IPS DF 6.9 (cell line): ENCODE measurements around the gene AGRN.

ENCODE experiments used
- DNase-seq: peaks from one replicate; pipeline ENCODE4 v3.0.0-alpha.2; 2013; ENCODE audit warnings: low read depth, low spot score
- H3K27ac ChIP-seq: one replicate; pipeline ENCODE4 v1.5.1; 2013; ENCODE audit warnings: low read length, control low read depth
- H3K27me3 ChIP-seq: 2 replicates; pipeline ENCODE4 v1.6.1; 2013; ENCODE audit warnings: mild to moderate bottlenecking, low read length; ENCODE audit not compliant: control insufficient read depth, insufficient read depth
- H3K36me3 ChIP-seq: 2 replicates; pipeline ENCODE4 v1.6.1; 2013; ENCODE audit warnings: low read length; ENCODE audit not compliant: control insufficient read depth, insufficient read depth
- H3K4me1 ChIP-seq: 2 replicates; pipeline ENCODE4 v1.6.1; 2013; ENCODE audit warnings: low read length; ENCODE audit not compliant: control insufficient read depth, insufficient read depth
- H3K4me3 ChIP-seq: 2 replicates; pipeline ENCODE4 v1.5.1; 2013; ENCODE audit warnings: mild to moderate bottlenecking, low read length
- H3K9me3 ChIP-seq: 2 replicates; pipeline ENCODE4 v1.6.1; 2013; ENCODE audit warnings: low read length, inconsistent platforms; ENCODE audit not compliant: control insufficient read depth, insufficient read depth
- WGBS: extraction: QIAGEN DNeasy Blood & Tissue Kit; methylation state at CpG from one replicate; pipeline ENCODE4 v1.1.7; 2013; ENCODE audit warnings: mixed read lengths, missing lambda C conversion rate; ENCODE audit not compliant: insufficient read length, insufficient coverage; 5-methylcytosine and 5-hydroxymethylcytosine counted together

AGRN gene

GRCh38 chr1:1083416-1084371 is 63.8 kb downstream of the AGRN start:
- Histone ChIP-seq H3K9me3 (no peaks in the 10 kb centered on the region), H3K36me3 (peaks cover 4% of the 10 kb centered on the region; the same call in 1 of the 2 replicates), H3K4me1 (peaks cover 1% of the 10 kb centered on the region; the same call in 1 of the 2 replicates), H3K4me3 (no peak overlapping the region), H3K27me3 (no peaks in the 10 kb centered on the region), H3K27ac (no peak overlapping the region)
- WGBS: no CpG with 5 or more reads among the region's 43 CpGs
- no peak for DNase-seq

- WGBS: no CpG with 5 or more reads among the region's 38 CpGs
- Histone ChIP-seq H3K4me1 (peaks cover 1% of the 10 kb centered on the region; the same call in 1 of the 2 replicates), H3K4me3 (no peak overlapping the region), H3K36me3 (peaks cover 4% of the 10 kb centered on the region; the same call in 1 of the 2 replicates), H3K9me3 (no peaks in the 10 kb centered on the region), H3K27ac (no peak overlapping the region), H3K27me3 (no peaks in the 10 kb centered on the region)
- DNase-seq: no peak
Observed at GRCh38 chr1:1084372-1085170, 64.7 kb downstream of the AGRN start.

GRCh38 chr1:1085171-1085841 is 65.4 kb downstream of the AGRN start:
- H3K4me3 ChIP-seq: no peak overlapping the region
- H3K4me1 ChIP-seq: no peaks in the 10 kb centered on the region; the same call in 1 of the 2 replicates
- H3K27ac ChIP-seq: no peak overlapping the region
- peaks cover 4% of the 10 kb centered on the region; the same call in 1 of the 2 replicates for H3K36me3 ChIP-seq
- no peaks in the 10 kb centered on the region for H3K9me3 ChIP-seq
- no peak for DNase-seq
- no CpG with 5 or more reads among the region's 30 CpGs for WGBS
- H3K27me3 ChIP-seq: no peaks in the 10 kb centered on the region

- no peak for DNase-seq
- peaks cover 4% of the 10 kb centered on the region; the same call in 1 of the 2 replicates for H3K36me3 ChIP-seq
- no peaks in the 10 kb centered on the region; the same call in 1 of the 2 replicates for H3K4me1 ChIP-seq
- H3K9me3 ChIP-seq: no peaks in the 10 kb centered on the region
- no peak overlapping the region for H3K4me3 ChIP-seq
- H3K27me3 ChIP-seq: no peaks in the 10 kb centered on the region
- H3K27ac ChIP-seq: no peak overlapping the region
- WGBS: no CpG with 5 or more reads among the region's 38 CpGs
Observed at GRCh38 chr1:1085911-1086841, 66.3 kb downstream of the AGRN start.

GRCh38 chr1:1086911-1087341 is 67.0 kb downstream of the AGRN start:
- Histone ChIP-seq H3K27ac (no peak overlapping the region), H3K4me1 (no peaks in the 10 kb centered on the region), H3K27me3 (no peaks in the 10 kb centered on the region), H3K4me3 (no peak overlapping the region), H3K9me3 (no peaks in the 10 kb centered on the region), H3K36me3 (peaks cover 4% of the 10 kb centered on the region; the same call in 1 of the 2 replicates)
- DNase-seq: no peak
- no CpG with 5 or more reads among the region's 17 CpGs for WGBS

- Histone ChIP-seq H3K4me3 (no peak overlapping the region), H3K27ac (no peak overlapping the region), H3K36me3 (peaks cover 4% of the 10 kb centered on the region; the same call in 1 of the 2 replicates), H3K9me3 (no peaks in the 10 kb centered on the region), H3K27me3 (no peaks in the 10 kb centered on the region), H3K4me1 (no peaks in the 10 kb centered on the region)
- no peak for DNase-seq
- no CpG with 5 or more reads among the region's 38 CpGs for WGBS
Observed at GRCh38 chr1:1087351-1088028, 67.6 kb downstream of the AGRN start.

DNA sequence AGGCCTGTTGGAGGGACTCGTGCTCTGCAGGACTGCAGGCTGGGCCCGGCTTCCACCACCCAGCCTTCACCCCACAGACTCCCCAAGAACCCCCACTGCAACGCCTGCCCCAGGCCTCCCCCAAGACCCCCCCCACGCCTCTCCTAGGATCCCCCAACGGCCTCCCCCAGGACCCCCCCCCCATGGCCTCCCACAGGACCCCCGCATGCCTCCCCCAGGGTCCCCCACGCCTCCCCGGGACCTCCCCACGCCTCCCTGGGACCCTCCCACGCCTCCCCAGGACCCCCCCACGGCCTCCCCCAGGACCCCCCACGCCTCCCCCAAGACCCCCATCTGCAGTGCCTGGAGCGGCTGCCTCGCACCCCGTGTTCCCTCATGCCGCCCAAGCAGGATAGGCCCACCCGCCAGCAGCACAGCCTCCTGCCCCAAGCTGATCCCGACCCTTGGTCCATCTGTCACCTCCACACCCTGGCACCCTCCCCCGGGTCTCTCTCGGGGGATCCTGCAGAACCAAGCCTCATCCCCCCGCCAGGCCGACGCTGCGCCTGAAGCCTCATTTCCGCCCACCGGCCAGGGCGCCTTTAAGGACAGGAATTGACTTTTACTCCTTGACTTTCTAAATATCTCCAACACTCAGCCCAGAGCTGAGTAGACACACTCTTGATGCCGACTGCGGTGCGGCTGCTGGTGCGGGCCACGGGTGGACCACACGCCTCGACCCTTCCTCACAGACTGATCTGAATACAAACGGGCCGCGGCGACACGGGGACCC is 68.3 kb downstream of the AGRN start:
- Histone ChIP-seq H3K27me3 (no peaks in the 10 kb centered on the region), H3K4me1 (no peaks in the 10 kb centered on the region), H3K4me3 (no peak overlapping the region), H3K27ac (no peak overlapping the region), H3K9me3 (no peaks in the 10 kb centered on the region), H3K36me3 (peaks cover 4% of the 10 kb centered on the region; the same call in 1 of the 2 replicates)
- no peak for DNase-seq
- no CpG with 5 or more reads among the region's 39 CpGs for WGBS

DNA sequence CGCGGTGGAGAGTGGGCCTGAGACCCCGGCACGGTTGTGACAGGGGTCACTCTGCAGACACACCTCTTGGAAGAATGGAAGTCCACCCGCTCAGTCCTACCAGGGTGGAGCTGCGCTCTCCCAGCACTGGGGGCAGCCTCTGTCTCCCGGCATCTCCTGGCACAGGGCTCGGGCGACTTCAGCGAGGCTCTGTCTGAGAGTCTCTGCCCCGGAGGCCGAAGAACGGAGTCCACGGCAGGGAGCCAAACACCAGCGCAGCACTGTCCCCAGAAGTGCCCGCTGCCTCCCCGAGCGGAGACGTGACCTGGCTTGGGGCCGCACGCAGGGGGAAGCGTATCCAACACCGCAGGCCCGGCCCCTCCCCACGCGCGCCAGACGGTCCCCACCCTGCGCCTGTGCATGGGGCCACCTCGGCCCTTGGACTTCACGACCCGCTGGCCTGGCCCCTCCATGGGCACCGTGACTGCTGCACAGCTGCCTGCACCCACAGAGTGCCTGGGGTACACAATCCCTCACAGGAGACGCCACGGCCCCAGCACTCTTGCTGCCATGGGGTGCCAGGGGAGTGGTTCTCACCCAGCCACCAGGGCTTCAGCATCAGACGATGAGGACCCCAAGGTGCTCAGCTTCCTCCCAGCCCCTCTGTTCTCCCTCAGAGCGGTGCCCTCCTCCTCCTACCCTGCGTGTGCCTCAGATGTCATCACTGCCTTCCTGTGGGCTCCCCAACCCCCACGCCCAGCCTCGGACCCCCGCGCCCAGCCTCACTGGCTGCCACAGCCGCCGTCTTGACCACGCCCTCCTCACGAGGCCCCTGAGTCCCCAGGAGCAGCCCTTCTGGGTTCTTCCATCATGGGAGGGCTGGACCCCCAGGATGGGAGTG is 69.1 kb downstream of the AGRN start:
- no CpG with 5 or more reads among the region's 46 CpGs for WGBS

More for the DNA sequence above, 69.1 kb downstream of the AGRN start:
- Histone ChIP-seq H3K27ac (no peak overlapping the region), H3K4me3 (no peak overlapping the region), H3K9me3 (no peaks in the 10 kb centered on the region), H3K4me1 (no peaks in the 10 kb centered on the region), H3K36me3 (peaks cover 4% of the 10 kb centered on the region; the same call in 1 of the 2 replicates), H3K27me3 (no peaks in the 10 kb centered on the region)
- no peak for DNase-seq
